Neural progenitor cell (in vitro differentiated cells): ENCODE data around the gene MAVS. TPM values are rescaled to one million over a fixed set of nuclear protein-coding genes. Genes with fewer than 3 reads are reported as not detected.

ENCODE experiments used
- DNase-seq: peaks from one replicate; pipeline ENCODE4 v3.0.0-alpha.2; 2016; ENCODE audit warnings: low spot score
- H2AFZ ChIP-seq: fragments of 200-600 bp; sonication (generic); replicated peaks from 2 replicates; pipeline ENCODE4 v1.6.1; 2016; ENCODE audit warnings: antibody characterized with exemption
- H3F3A ChIP-seq: fragments of 200-600 bp; sonication (generic); 2 replicates; pipeline ENCODE4 v1.6.1; 2016; ENCODE audit warnings: antibody characterized with exemption, low read depth
- H3K27ac ChIP-seq: fragments of 200-600 bp; sonication (generic); 2 replicates; pipeline ENCODE4 v1.5.1; 2016; ENCODE audit warnings: mild to moderate bottlenecking
- H3K27me3 ChIP-seq: fragments of 200-600 bp; sonication (generic); 2 replicates; pipeline ENCODE4 v1.6.1; 2016; ENCODE audit warnings: mild to moderate bottlenecking, moderate library complexity
- H3K36me3 ChIP-seq: fragments of 200-600 bp; sonication (generic); 2 replicates; pipeline ENCODE4 v1.5.1; 2016
- H3K4me1 ChIP-seq: fragments of 200-600 bp; sonication (generic); 2 replicates; pipeline ENCODE4 v1.6.1; 2016; ENCODE audit warnings: mixed run types
- H3K4me2 ChIP-seq: fragments of 200-600 bp; sonication (generic); 2 replicates; pipeline ENCODE4 v1.6.1; 2016
- H3K4me3 ChIP-seq: fragments of 200-600 bp; sonication (generic); 2 replicates; pipeline ENCODE4 v1.5.1; 2016
- H3K79me2 ChIP-seq: fragments of 200-600 bp; sonication (generic); 2 replicates; pipeline ENCODE4 v1.6.1; 2016; ENCODE audit warnings: low read depth
- H3K9ac ChIP-seq: fragments of 200-600 bp; sonication (generic); 2 replicates; pipeline ENCODE4 v1.6.1; 2016
- H3K9me3 ChIP-seq: fragments of 200-600 bp; sonication (generic); 2 replicates; pipeline ENCODE4 v1.5.1; 2016; ENCODE audit warnings: low read depth
- H4K20me1 ChIP-seq: fragments of 200-600 bp; sonication (generic); 2 replicates; pipeline ENCODE4 v1.6.1; 2016; ENCODE audit warnings: low read depth
- H3K27ac Mint-ChIP-seq: 3 replicates; pipeline ENCODE4 v1.8.0; 2021; ENCODE audit warnings: mixed read lengths
- H3K27me3 Mint-ChIP-seq: 2 replicates; pipeline ENCODE4 v1.8.0; 2022; ENCODE audit warnings: low read depth, mild to moderate bottlenecking, inconsistent platforms, moderate library complexity, mixed read lengths; ENCODE audit not compliant: insufficient read depth
- H3K36me3 Mint-ChIP-seq: 3 replicates; pipeline ENCODE4 v1.8.0; 2021; ENCODE audit warnings: mixed read lengths
- H3K4me1 Mint-ChIP-seq: 3 replicates; pipeline ENCODE4 v1.8.0; 2021; ENCODE audit warnings: mixed read lengths
- H3K4me3 Mint-ChIP-seq: 3 replicates; pipeline ENCODE4 v1.8.0; 2021; ENCODE audit warnings: mild to moderate bottlenecking, moderate library complexity, mixed read lengths
- H3K9me3 Mint-ChIP-seq: 3 replicates; pipeline ENCODE4 v1.8.0; 2020; ENCODE audit warnings: mixed read lengths
- EZH2 ChIP-seq: fragments of 200-600 bp; sonication (generic); IDR thresholded peaks from 2 replicates; pipeline ENCODE4 v1.6.1; 2017; ENCODE audit warnings: antibody characterized with exemption, mild to moderate bottlenecking, moderate library complexity
- EZH2phosphoT487 ChIP-seq: fragments of 200-600 bp; sonication (generic); IDR thresholded peaks from 2 replicates; pipeline ENCODE4 v1.6.1; 2017; ENCODE audit warnings: antibody characterized with exemption
- total RNA-seq: library from RNA; depleted of rRNA; stranded (reverse); fragments of >200 nt; gene quantifications from 2 replicates; pipeline ENCODE4 v1.2.3, GENCODE V29; 2015; ENCODE audit warnings: low replicate concordance
- TF ChIP-seq, protein P1 (sequence below): fragments of 200-600 bp; sonication (generic); IDR thresholded peaks from 2 replicates; pipeline ENCODE4 v1.5.1; 2017; ENCODE audit warnings: antibody characterized with exemption, mild to moderate bottlenecking

The MAVS gene
- total RNA-seq, 1 donor from 2014 or later: 14.1 TPM

DNA sequence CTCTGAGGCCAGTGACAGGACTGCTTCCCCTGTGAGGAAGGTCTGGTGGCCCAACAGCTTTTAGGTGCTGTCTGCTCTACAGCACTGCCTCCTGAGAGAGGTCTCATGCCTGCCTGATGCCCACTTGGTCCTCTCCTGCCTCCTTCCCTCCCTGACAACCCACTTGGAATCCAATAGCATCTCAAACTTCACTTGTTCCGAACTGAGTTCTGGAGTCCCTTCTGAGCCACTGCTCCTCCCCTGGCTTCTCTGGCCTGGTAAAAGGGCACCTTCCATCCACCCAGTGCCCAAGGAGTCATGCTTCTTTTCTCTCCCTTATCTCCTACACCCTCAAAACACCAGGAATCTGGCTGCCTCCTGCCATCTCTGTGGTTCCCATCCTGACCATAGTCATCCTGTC is 1.9 kb downstream of the MAVS start:
- H3K9me3 ChIP-seq: no peaks in the 10 kb centered on the region
- H2AFZ ChIP-seq: no peak overlapping the region
- Mint-ChIP-seq H3K9me3 (no peaks in the 10 kb centered on the region), H3K4me1 (peaks cover 17% of the 10 kb centered on the region), H3K36me3 (peaks cover 8% of the 10 kb centered on the region), H3K27me3 (peaks cover 4% of the 10 kb centered on the region), H3K4me3 (peak overlapping the region; percentile 92), H3K27ac (peak overlapping the region; percentile 74)
- no peak overlapping the region for H3K27ac ChIP-seq
- peaks cover 5% of the 10 kb centered on the region for H4K20me1 ChIP-seq
- H3K4me2 ChIP-seq: no peak overlapping the region
- H3K27me3 ChIP-seq: no peaks in the 10 kb centered on the region
- H3K4me3 ChIP-seq: no peak overlapping the region
- peaks cover 9% of the 10 kb centered on the region for H3K79me2 ChIP-seq
- H3F3A ChIP-seq: peaks cover 5% of the 10 kb centered on the region
- no peak for DNase-seq
- no peaks in the 10 kb centered on the region for H3K36me3 ChIP-seq
- TF ChIP-seq, protein P1, sequence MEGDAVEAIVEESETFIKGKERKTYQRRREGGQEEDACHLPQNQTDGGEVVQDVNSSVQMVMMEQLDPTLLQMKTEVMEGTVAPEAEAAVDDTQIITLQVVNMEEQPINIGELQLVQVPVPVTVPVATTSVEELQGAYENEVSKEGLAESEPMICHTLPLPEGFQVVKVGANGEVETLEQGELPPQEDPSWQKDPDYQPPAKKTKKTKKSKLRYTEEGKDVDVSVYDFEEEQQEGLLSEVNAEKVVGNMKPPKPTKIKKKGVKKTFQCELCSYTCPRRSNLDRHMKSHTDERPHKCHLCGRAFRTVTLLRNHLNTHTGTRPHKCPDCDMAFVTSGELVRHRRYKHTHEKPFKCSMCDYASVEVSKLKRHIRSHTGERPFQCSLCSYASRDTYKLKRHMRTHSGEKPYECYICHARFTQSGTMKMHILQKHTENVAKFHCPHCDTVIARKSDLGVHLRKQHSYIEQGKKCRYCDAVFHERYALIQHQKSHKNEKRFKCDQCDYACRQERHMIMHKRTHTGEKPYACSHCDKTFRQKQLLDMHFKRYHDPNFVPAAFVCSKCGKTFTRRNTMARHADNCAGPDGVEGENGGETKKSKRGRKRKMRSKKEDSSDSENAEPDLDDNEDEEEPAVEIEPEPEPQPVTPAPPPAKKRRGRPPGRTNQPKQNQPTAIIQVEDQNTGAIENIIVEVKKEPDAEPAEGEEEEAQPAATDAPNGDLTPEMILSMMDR: no peak
- TF ChIP-seq EZH2 (no peak), EZH2phosphoT487 (no peak)
- peaks cover 5% of the 10 kb centered on the region for H3K4me1 ChIP-seq
- no peak overlapping the region for H3K9ac ChIP-seq

- Histone ChIP-seq H3K27ac (no peak overlapping the region), H4K20me1 (no peaks in the 10 kb centered on the region), H3K9me3 (no peaks in the 10 kb centered on the region), H3K4me3 (no peak overlapping the region), H3F3A (no peaks in the 10 kb centered on the region), H3K27me3 (no peaks in the 10 kb centered on the region), H3K9ac (no peak overlapping the region), H3K4me1 (no peaks in the 10 kb centered on the region), H3K36me3 (no peaks in the 10 kb centered on the region), H2AFZ (no peak overlapping the region), H3K4me2 (no peak overlapping the region), H3K79me2 (no peaks in the 10 kb centered on the region)
- Mint-ChIP-seq H3K27ac (no peak overlapping the region), H3K36me3 (peaks cover 18% of the 10 kb centered on the region), H3K4me3 (no peak overlapping the region), H3K4me1 (no peaks in the 10 kb centered on the region), H3K9me3 (no peaks in the 10 kb centered on the region), H3K27me3 (no peaks in the 10 kb centered on the region)
- no peak for TF ChIP-seq EZH2
- TF ChIP-seq EZH2phosphoT487: no peak
- TF ChIP-seq, protein P1: no peak
- DNase-seq: no peak
Measured at GRCh38 chr20:3854462-3854871, 7.8 kb downstream of the MAVS start.

- no peaks in the 10 kb centered on the region for H3F3A ChIP-seq
- Mint-ChIP-seq H3K36me3 (peaks cover 23% of the 10 kb centered on the region), H3K27ac (no peak overlapping the region), H3K27me3 (no peaks in the 10 kb centered on the region), H3K4me1 (no peaks in the 10 kb centered on the region), H3K9me3 (no peaks in the 10 kb centered on the region), H3K4me3 (no peak overlapping the region)
- H3K36me3 ChIP-seq: peaks cover 6% of the 10 kb centered on the region
- H3K27me3 ChIP-seq: no peaks in the 10 kb centered on the region
- DNase-seq: no peak
- no peak overlapping the region for H3K4me2 ChIP-seq
- H3K4me1 ChIP-seq: no peaks in the 10 kb centered on the region
- H3K4me3 ChIP-seq: no peak overlapping the region
- H3K27ac ChIP-seq: no peak overlapping the region
- H3K9me3 ChIP-seq: no peaks in the 10 kb centered on the region
- no peaks in the 10 kb centered on the region for H4K20me1 ChIP-seq
- H2AFZ ChIP-seq: no peak overlapping the region
- H3K79me2 ChIP-seq: no peaks in the 10 kb centered on the region
- H3K9ac ChIP-seq: no peak overlapping the region
- TF ChIP-seq, protein P1: no peak
Measured at GRCh38 chr20:3857405-3857804, 10.8 kb downstream of the MAVS start.

DNA sequence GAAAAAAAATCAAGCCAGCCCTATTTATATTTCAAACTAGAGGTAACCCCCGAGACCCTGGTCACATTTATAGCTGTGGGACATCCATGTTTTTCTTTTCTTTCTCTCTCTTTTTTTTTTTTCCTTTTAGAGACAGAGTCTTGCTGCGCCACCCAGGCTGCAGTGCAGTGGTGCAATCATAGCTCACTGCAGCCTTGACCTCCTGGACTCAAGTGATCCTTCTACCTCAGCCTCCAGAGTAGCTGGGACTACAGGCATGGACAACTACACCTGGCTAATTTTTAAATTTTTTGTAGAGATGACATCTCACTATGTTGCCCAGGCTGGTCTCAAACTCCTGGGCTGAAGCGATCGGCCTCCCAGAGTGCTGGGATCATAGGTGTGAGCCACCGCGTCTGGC is 12.1 kb downstream of the MAVS start:
- Histone ChIP-seq H3K79me2 (no peaks in the 10 kb centered on the region), H3K9me3 (no peaks in the 10 kb centered on the region), H3K4me3 (no peak overlapping the region), H3K4me1 (no peaks in the 10 kb centered on the region), H3K27me3 (no peaks in the 10 kb centered on the region), H3K27ac (no peak overlapping the region), H3F3A (no peaks in the 10 kb centered on the region), H3K36me3 (peaks cover 7% of the 10 kb centered on the region), H3K9ac (no peak overlapping the region), H2AFZ (no peak overlapping the region), H4K20me1 (no peaks in the 10 kb centered on the region), H3K4me2 (no peak overlapping the region)
- H3K4me3 Mint-ChIP-seq: no peak overlapping the region
- no peak for DNase-seq
- TF ChIP-seq, protein P1: no peak
- TF ChIP-seq EZH2: no peak
- no peak for TF ChIP-seq EZH2phosphoT487
- peaks cover 33% of the 10 kb centered on the region for H3K36me3 Mint-ChIP-seq
- H3K27me3 Mint-ChIP-seq: peaks cover 2% of the 10 kb centered on the region
- H3K27ac Mint-ChIP-seq: no peak overlapping the region
- no peaks in the 10 kb centered on the region for H3K9me3 Mint-ChIP-seq
- no peaks in the 10 kb centered on the region for H3K4me1 Mint-ChIP-seq
